H9 (cell line): Measurements from ENCODE around the gene SPATA25. TPM values are rescaled to one million over a fixed set of nuclear protein-coding genes. Genes with fewer than 3 reads are reported as not detected.

Source experiments
- DNase-seq: peaks from one replicate; pipeline ENCODE4 v3.0.0-alpha.2; 2017
- H2AFZ ChIP-seq: one replicate; pipeline ENCODE4 v1.6.1; 2013; ENCODE audit warnings: mild to moderate bottlenecking, low read length, control low read depth, moderate library complexity
- H2AK5ac ChIP-seq: 2 replicates; pipeline ENCODE4 v1.6.1; 2013; ENCODE audit warnings: low read length, control low read depth, mixed read lengths; ENCODE audit not compliant: insufficient read length
- H2BK120ac ChIP-seq: one replicate; pipeline ENCODE4 v1.6.1; 2013; ENCODE audit warnings: low read depth, mild to moderate bottlenecking, low read length, control low read depth, inconsistent platforms; ENCODE audit not compliant: poor library complexity, severe bottlenecking
- H2BK12ac ChIP-seq: 2 replicates; pipeline ENCODE4 v1.6.1; 2013; ENCODE audit warnings: low read length, control low read depth, mixed read lengths, low read depth; ENCODE audit not compliant: insufficient read length
- H2BK15ac ChIP-seq: 2 replicates; pipeline ENCODE4 v1.6.1; 2013; ENCODE audit warnings: low read depth, low read length, control low read depth
- H2BK20ac ChIP-seq: one replicate; pipeline ENCODE4 v1.6.1; 2013; ENCODE audit warnings: low read depth, mild to moderate bottlenecking, low read length, control low read depth, inconsistent platforms; ENCODE audit not compliant: poor library complexity, severe bottlenecking
- H2BK5ac ChIP-seq: 2 replicates; pipeline ENCODE4 v1.6.1; 2013; ENCODE audit warnings: low read length, control low read depth, mixed read lengths; ENCODE audit not compliant: insufficient read length
- H3K14ac ChIP-seq: 2 replicates; pipeline ENCODE4 v1.6.1; 2013; ENCODE audit warnings: low read length, control low read depth; ENCODE audit not compliant: insufficient read depth
- H3K18ac ChIP-seq: 2 replicates; pipeline ENCODE4 v1.6.1; 2013; ENCODE audit warnings: low read depth, mild to moderate bottlenecking, mixed read lengths, low read length, control low read depth; ENCODE audit not compliant: insufficient read length
- H3K23ac ChIP-seq: 2 replicates; pipeline ENCODE4 v1.6.1; 2013; ENCODE audit warnings: low read length, control low read depth, mixed read lengths, low read depth; ENCODE audit not compliant: insufficient read length
- H3K23me2 ChIP-seq: 2 replicates; pipeline ENCODE4 v1.6.1; 2013; ENCODE audit warnings: low read depth, mild to moderate bottlenecking, mixed read lengths, low read length, control low read depth; ENCODE audit not compliant: insufficient read length, poor library complexity, severe bottlenecking
- H3K27ac ChIP-seq: 2 replicates; pipeline ENCODE4 v1.5.1; 2013; ENCODE audit warnings: low read length, control low read depth, mixed read lengths, low read depth; ENCODE audit not compliant: insufficient read length
- H3K27me3 ChIP-seq: 2 replicates; pipeline ENCODE4 v1.6.1; 2013; ENCODE audit warnings: low read length, control low read depth, inconsistent platforms; ENCODE audit not compliant: insufficient read depth
- H3K4ac ChIP-seq: 2 replicates; pipeline ENCODE4 v1.6.1; 2013; ENCODE audit warnings: low read depth, mild to moderate bottlenecking, control low read depth, inconsistent platforms, low read length, moderate library complexity
- H3K4me1 ChIP-seq: 2 replicates; pipeline ENCODE4 v1.6.1; 2013; ENCODE audit warnings: low read length, control low read depth, inconsistent platforms; ENCODE audit not compliant: insufficient read depth
- H3K4me2 ChIP-seq: 2 replicates; pipeline ENCODE4 v1.6.1; 2013; ENCODE audit warnings: low read length, control low read depth, mixed read lengths; ENCODE audit not compliant: insufficient read length, insufficient read depth
- H3K56ac ChIP-seq: 2 replicates; pipeline ENCODE4 v1.6.1; 2013; ENCODE audit warnings: low read depth, mild to moderate bottlenecking, mixed read lengths, low read length, control low read depth; ENCODE audit not compliant: insufficient read length
- H3K79me1 ChIP-seq: 2 replicates; pipeline ENCODE4 v1.6.1; 2013; ENCODE audit warnings: low read depth, mild to moderate bottlenecking, moderate library complexity, low read length, control low read depth, inconsistent platforms; ENCODE audit not compliant: insufficient read depth, poor library complexity, severe bottlenecking
- H3K79me2 ChIP-seq: 2 replicates; pipeline ENCODE4 v1.6.1; 2013; ENCODE audit warnings: low read length, control low read depth, inconsistent platforms; ENCODE audit not compliant: insufficient read depth
- H3K9ac ChIP-seq: 2 replicates; pipeline ENCODE4 v1.6.1; 2013; ENCODE audit warnings: low read length, control low read depth, mixed read lengths; ENCODE audit not compliant: insufficient read length; ENCODE audit errors: extremely low read depth
- H3K9me3 ChIP-seq: one replicate; pipeline ENCODE4 v1.6.1; 2013; ENCODE audit warnings: low read depth, low read length, inconsistent platforms; ENCODE audit not compliant: control insufficient read depth
- H3T11ph ChIP-seq: one replicate; pipeline ENCODE4 v1.6.1; 2013; ENCODE audit warnings: mild to moderate bottlenecking, low read length, control low read depth, inconsistent platforms
- H4K20me1 ChIP-seq: one replicate; pipeline ENCODE4 v1.6.1; 2013; ENCODE audit not compliant: control insufficient read depth, insufficient read length, insufficient read depth
- H4K5ac ChIP-seq: 2 replicates; pipeline ENCODE4 v1.6.1; 2013; ENCODE audit warnings: low read depth, mild to moderate bottlenecking, mixed read lengths, low read length, control low read depth; ENCODE audit not compliant: insufficient read length
- H4K8ac ChIP-seq: replicated peaks from 2 replicates; pipeline ENCODE4 v1.6.1; 2013; ENCODE audit warnings: low read length, control low read depth, mixed read lengths, low read depth; ENCODE audit not compliant: insufficient read length
- H4K91ac ChIP-seq: 2 replicates; pipeline ENCODE4 v1.6.1; 2013; ENCODE audit warnings: low read depth, mild to moderate bottlenecking, moderate library complexity, mixed read lengths, low read length, control low read depth; ENCODE audit not compliant: insufficient read length
- H3K27ac Mint-ChIP-seq, 3 experiments: 2 replicates in 2 of 3; 3 replicates in 1 of 3; pipeline ENCODE4 v1.8.0; 2020 to 2021; ENCODE audit warnings: mixed read lengths in 3 of 3, mild to moderate bottlenecking in 1 of 3, moderate library complexity in 1 of 3
- H3K27me3 Mint-ChIP-seq: 2 replicates; pipeline ENCODE4 v1.8.0; 2021; ENCODE audit warnings: low read depth, mild to moderate bottlenecking, moderate library complexity, mixed read lengths
- H3K36me3 Mint-ChIP-seq, 3 experiments: 2 replicates in 2 of 3; 3 replicates in 1 of 3; pipeline ENCODE4 v1.8.0; 2020 to 2021; ENCODE audit warnings: low read depth in 3 of 3, mixed read lengths in 3 of 3; ENCODE audit not compliant: insufficient read depth in 1 of 3
- H3K4me1 Mint-ChIP-seq, 2 experiments: 2 replicates each; pipeline ENCODE4 v1.8.0; 2020; ENCODE audit warnings: mixed read lengths in 2 of 2
- H3K4me3 Mint-ChIP-seq, 2 experiments: 2 replicates in 1 of 2; 3 replicates in 1 of 2; pipeline ENCODE4 v1.8.0; 2020 to 2021; ENCODE audit warnings: mild to moderate bottlenecking in 2 of 2, mixed read lengths in 2 of 2, moderate library complexity in 1 of 2
- H3K9me3 Mint-ChIP-seq, 2 experiments: 2 replicates in 1 of 2; 3 replicates in 1 of 2; pipeline ENCODE4 v1.8.0; 2020; ENCODE audit warnings: mild to moderate bottlenecking in 2 of 2, mixed read lengths in 2 of 2, moderate library complexity in 1 of 2
- CTCF ChIP-seq: fragments of 200-600 bp; sonication (generic); conservative IDR thresholded peaks from 3 replicates; pipeline ENCODE4 v1.8.0; 2021; ENCODE audit warnings: antibody characterized with exemption, mild to moderate bottlenecking
- WGBS: extraction: QIAGEN DNeasy Blood & Tissue Kit; methylation state at CpG from one replicate; pipeline ENCODE4 v1.1.7; 2013; ENCODE audit warnings: missing lambda C conversion rate, low lambda C conversion rate, mixed read lengths; ENCODE audit not compliant: insufficient read length; ENCODE audit errors: extremely low coverage; 5-methylcytosine and 5-hydroxymethylcytosine counted together
- total RNA-seq: library from RNA; stranded (reverse); gene quantifications from 2 replicates; pipeline ENCODE4 v1.2.1, GENCODE V29; 2021

Gene SPATA25
- total RNA-seq, 1 experiment from 2014 or later, result 2.4 TPM

- no peak for TF ChIP-seq CTCF
- peaks cover 5 to 14% of the 10 kb centered on the region in 2 experiments; a peak in 3 of 4 replicates for H3K4me1 Mint-ChIP-seq
- no peak overlapping the region for H2BK5ac ChIP-seq
- no peak overlapping the region for H4K8ac ChIP-seq
- H3K4me1 ChIP-seq, result no peaks in the 10 kb centered on the region
- H3K23me2 ChIP-seq, result peaks cover 13% of the 10 kb centered on the region
- H2BK20ac ChIP-seq, result no peak overlapping the region
- H2AFZ ChIP-seq, result no peak overlapping the region
- H3K4me2 ChIP-seq, result peak overlapping the region; percentile 26
- no peak overlapping the region for H3K56ac ChIP-seq
- no peak overlapping the region for H4K91ac ChIP-seq
- DNase-seq, result no peak
- no peak overlapping the region for H3K27ac ChIP-seq
- H2BK12ac ChIP-seq, result no peak overlapping the region
- no peak overlapping the region for H3T11ph ChIP-seq
- H3K18ac ChIP-seq, result no peak overlapping the region
- H2BK120ac ChIP-seq, result no peak overlapping the region
- H3K27ac Mint-ChIP-seq, result peak overlapping the region in 1 of 3 experiments; percentile 75; a peak in 2 of 7 replicates
- no peaks in the 10 kb centered on the region for H4K20me1 ChIP-seq
- no peaks in the 10 kb centered on the region for H3K27me3 Mint-ChIP-seq
- no peak overlapping the region for H3K4ac ChIP-seq
- H3K9me3 ChIP-seq, result no peaks in the 10 kb centered on the region
- peak overlapping the region; percentile 85 to 92 for H3K4me3 Mint-ChIP-seq
- peak overlapping the region; percentile 59 for H3K9ac ChIP-seq
- H3K79me2 ChIP-seq, result no peaks in the 10 kb centered on the region
- H2BK15ac ChIP-seq, result no peak overlapping the region
- no peak overlapping the region for H2AK5ac ChIP-seq
- H3K23ac ChIP-seq, result no peak overlapping the region
- H3K79me1 ChIP-seq, result no peaks in the 10 kb centered on the region
- H3K9me3 Mint-ChIP-seq, result no peaks in the 10 kb centered on the region
- no peak overlapping the region for H3K14ac ChIP-seq
- no peak overlapping the region for H4K5ac ChIP-seq
- no peaks in the 10 kb centered on the region for H3K27me3 ChIP-seq
- WGBS, result no CpG with 5 or more reads among the region's 9 CpGs
- peaks cover 13 to 40% (median 26%) of the 10 kb centered on the region in 3 experiments for H3K36me3 Mint-ChIP-seq
Observed at GRCh38 chr20:45892049-45892825, 4.8 kb upstream of the SPATA25 start.
